ENCODE measurements around the gene NACA2.

DNA sequence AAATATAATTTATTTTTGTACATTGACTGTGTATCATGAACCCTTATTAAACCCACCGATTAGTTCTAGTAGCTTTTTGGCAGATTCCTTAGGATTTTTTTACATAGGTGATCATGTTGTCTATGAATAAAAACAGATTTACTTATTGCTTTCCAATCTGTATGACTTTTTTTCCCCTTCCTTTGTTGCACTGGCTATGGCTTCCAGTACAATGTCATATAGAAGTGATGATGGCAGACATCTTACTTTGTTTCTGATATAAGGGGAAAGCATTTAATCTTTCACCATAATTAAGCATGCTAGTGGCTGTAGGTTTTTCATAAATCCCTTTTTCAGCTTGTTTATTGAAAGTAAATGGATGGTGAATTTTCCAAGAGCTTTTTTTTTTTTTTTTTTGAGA lies 28.9 kb upstream of the NACA2 start:
- TF ChIP-seq POLR2A (IDR thresholded peaks at IDR 0.05) = no peak
- TF ChIP-seq, protein P1, sequence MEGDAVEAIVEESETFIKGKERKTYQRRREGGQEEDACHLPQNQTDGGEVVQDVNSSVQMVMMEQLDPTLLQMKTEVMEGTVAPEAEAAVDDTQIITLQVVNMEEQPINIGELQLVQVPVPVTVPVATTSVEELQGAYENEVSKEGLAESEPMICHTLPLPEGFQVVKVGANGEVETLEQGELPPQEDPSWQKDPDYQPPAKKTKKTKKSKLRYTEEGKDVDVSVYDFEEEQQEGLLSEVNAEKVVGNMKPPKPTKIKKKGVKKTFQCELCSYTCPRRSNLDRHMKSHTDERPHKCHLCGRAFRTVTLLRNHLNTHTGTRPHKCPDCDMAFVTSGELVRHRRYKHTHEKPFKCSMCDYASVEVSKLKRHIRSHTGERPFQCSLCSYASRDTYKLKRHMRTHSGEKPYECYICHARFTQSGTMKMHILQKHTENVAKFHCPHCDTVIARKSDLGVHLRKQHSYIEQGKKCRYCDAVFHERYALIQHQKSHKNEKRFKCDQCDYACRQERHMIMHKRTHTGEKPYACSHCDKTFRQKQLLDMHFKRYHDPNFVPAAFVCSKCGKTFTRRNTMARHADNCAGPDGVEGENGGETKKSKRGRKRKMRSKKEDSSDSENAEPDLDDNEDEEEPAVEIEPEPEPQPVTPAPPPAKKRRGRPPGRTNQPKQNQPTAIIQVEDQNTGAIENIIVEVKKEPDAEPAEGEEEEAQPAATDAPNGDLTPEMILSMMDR (IDR thresholded peaks at IDR 0.05) = no peak
